PC-9 (cell line): Measurements from ENCODE around the gene UVSSA. TPM values are rescaled to one million over a fixed set of nuclear protein-coding genes. Genes with fewer than 3 reads are reported as not detected.

ENCODE experiments used
- BruUV-seq: library from RNA; stranded (reverse); fragments of 400-500 nt; replicated peaks from 2 replicates; lab custom pipeline; 2021; lab: Mats Ljungman, UMichigan
- CTCF ChIA-PET: fragments of 300-600 bp; sonication (Branson Sonifier 250); formaldehyde crosslinking; loops from one replicate; lab custom pipeline; 2022; ENCODE audit warnings: antibody characterized with exemption; lab: Charles Lee
- POLR2A ChIA-PET: fragments of 300-600 bp; sonication (Branson Sonifier 250); formaldehyde crosslinking; loops from one replicate; lab custom pipeline; 2022; ENCODE audit warnings: antibody characterized with exemption; ENCODE audit not compliant: unreplicated experiment; lab: Charles Lee
- DNase-seq, 2 experiments: peaks; one replicate each; pipeline versions ENCODE4 v3.0.0 to v3.0.0-alpha.2; 2015 to 2022; ENCODE audit warnings: mixed read lengths in 1 of 2
- H2AFZ ChIP-seq: fragments of 200-600 bp; sonication (generic); 2 replicates; pipeline ENCODE4 v1.8.1; 2017; ENCODE audit warnings: antibody characterized with exemption
- H3F3A ChIP-seq: fragments of 200-600 bp; sonication (generic); 2 replicates; pipeline ENCODE4 v1.8.1; 2017; ENCODE audit warnings: antibody characterized with exemption, mild to moderate bottlenecking, low read depth; ENCODE audit not compliant: insufficient read depth
- H3K27ac ChIP-seq: fragments of 200-600 bp; sonication (generic); 2 replicates; pipeline ENCODE4 v1.6.1; 2016; ENCODE audit warnings: mixed run types
- H3K27me3 ChIP-seq: fragments of 200-600 bp; sonication (generic); 2 replicates; pipeline ENCODE4 v1.6.1; 2016; ENCODE audit warnings: low read depth, mixed run types; ENCODE audit not compliant: insufficient read depth
- H3K36me3 ChIP-seq: fragments of 200-600 bp; sonication (generic); 2 replicates; pipeline ENCODE4 v1.6.1; 2016; ENCODE audit warnings: low read depth, mixed run types
- H3K4me1 ChIP-seq: fragments of 200-600 bp; sonication (generic); replicated peaks from 2 replicates; pipeline ENCODE4 v1.6.1; 2016; ENCODE audit warnings: mixed run types; ENCODE audit not compliant: insufficient read depth
- H3K4me2 ChIP-seq: fragments of 200-600 bp; sonication (generic); 2 replicates; pipeline ENCODE4 v1.6.1; 2017; ENCODE audit warnings: mixed run types
- H3K4me3 ChIP-seq: fragments of 200-600 bp; sonication (generic); 2 replicates; pipeline ENCODE4 v1.6.1; 2016; ENCODE audit warnings: mixed run types
- H3K79me2 ChIP-seq: fragments of 200-600 bp; sonication (generic); 2 replicates; pipeline ENCODE4 v1.6.1; 2017; ENCODE audit warnings: low read depth, mixed run types
- H3K9me2 ChIP-seq: fragments of 200-600 bp; sonication (generic); 2 replicates; pipeline ENCODE4 v1.8.1; 2017; ENCODE audit warnings: mild to moderate bottlenecking; ENCODE audit not compliant: insufficient read depth
- H3K9me3 ChIP-seq: fragments of 200-600 bp; sonication (generic); 2 replicates; pipeline ENCODE4 v1.8.1; 2016; ENCODE audit warnings: low read depth; ENCODE audit not compliant: insufficient read depth
- H4K20me1 ChIP-seq: fragments of 200-600 bp; sonication (generic); 2 replicates; pipeline ENCODE4 v1.8.1; 2017; ENCODE audit not compliant: insufficient read depth
- EZH2 ChIP-seq: fragments of 200-600 bp; sonication (generic); IDR thresholded peaks from 2 replicates; pipeline ENCODE4 v1.8.0; 2017; ENCODE audit warnings: antibody characterized with exemption, low read depth
- intact Hi-C: fragments of 100-400 bp; cut with micrococcal nuclease; formaldehyde crosslinking; loops from one replicate; pipeline ENCODE4 v1.10.0; 2022; ENCODE audit not compliant: unreplicated experiment
- total RNA-seq: library from RNA; stranded (reverse); gene quantifications from 2 replicates; pipeline ENCODE4 v1.2.3, GENCODE V29; 2021
- TF ChIP-seq, protein P1 (sequence below): fragments of 200-600 bp; sonication (generic); conservative IDR thresholded peaks from 2 replicates; pipeline ENCODE4 v1.6.1; 2017; ENCODE audit warnings: mixed run types, antibody characterized with exemption, mild to moderate bottlenecking, moderate library complexity

Gene UVSSA
- total RNA-seq, 1 experiment from 2014 or later: 24.3 TPM

GRCh38 chr4:1414831-1415680 lies 68.0 kb downstream of the UVSSA start:
- intact Hi-C loops: no loop called here
- POLR2A ChIA-PET: no interaction called here
- TF ChIP-seq EZH2: no peak
- TF ChIP-seq, protein P1, sequence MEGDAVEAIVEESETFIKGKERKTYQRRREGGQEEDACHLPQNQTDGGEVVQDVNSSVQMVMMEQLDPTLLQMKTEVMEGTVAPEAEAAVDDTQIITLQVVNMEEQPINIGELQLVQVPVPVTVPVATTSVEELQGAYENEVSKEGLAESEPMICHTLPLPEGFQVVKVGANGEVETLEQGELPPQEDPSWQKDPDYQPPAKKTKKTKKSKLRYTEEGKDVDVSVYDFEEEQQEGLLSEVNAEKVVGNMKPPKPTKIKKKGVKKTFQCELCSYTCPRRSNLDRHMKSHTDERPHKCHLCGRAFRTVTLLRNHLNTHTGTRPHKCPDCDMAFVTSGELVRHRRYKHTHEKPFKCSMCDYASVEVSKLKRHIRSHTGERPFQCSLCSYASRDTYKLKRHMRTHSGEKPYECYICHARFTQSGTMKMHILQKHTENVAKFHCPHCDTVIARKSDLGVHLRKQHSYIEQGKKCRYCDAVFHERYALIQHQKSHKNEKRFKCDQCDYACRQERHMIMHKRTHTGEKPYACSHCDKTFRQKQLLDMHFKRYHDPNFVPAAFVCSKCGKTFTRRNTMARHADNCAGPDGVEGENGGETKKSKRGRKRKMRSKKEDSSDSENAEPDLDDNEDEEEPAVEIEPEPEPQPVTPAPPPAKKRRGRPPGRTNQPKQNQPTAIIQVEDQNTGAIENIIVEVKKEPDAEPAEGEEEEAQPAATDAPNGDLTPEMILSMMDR: no peak
- no TSS peak for BruUV-seq
- Histone ChIP-seq H3K27me3 (peaks cover 54% of the 10 kb centered on the region), H2AFZ (no peak overlapping the region), H3K9me3 (no peaks in the 10 kb centered on the region), H3K9me2 (no peaks in the 10 kb centered on the region), H3K27ac (no peak overlapping the region), H4K20me1 (no peaks in the 10 kb centered on the region), H3K79me2 (no peaks in the 10 kb centered on the region), H3K4me3 (no peak overlapping the region), H3F3A (no peaks in the 10 kb centered on the region), H3K36me3 (no peaks in the 10 kb centered on the region), H3K4me1 (no peaks in the 10 kb centered on the region), H3K4me2 (no peak overlapping the region)
- DNase-seq: no peak
- CTCF ChIA-PET: no interaction called here

GRCh38 chr4:1415681-1415981 lies 68.6 kb downstream of the UVSSA start:
- no peaks in the 10 kb centered on the region for H3K9me3 ChIP-seq
- peaks cover 54% of the 10 kb centered on the region for H3K27me3 ChIP-seq
- DNase-seq: no peak
- ChIA-PET POLR2A (no interaction called here), CTCF (no interaction called here)
- H3K79me2 ChIP-seq: no peaks in the 10 kb centered on the region
- no peaks in the 10 kb centered on the region for H4K20me1 ChIP-seq
- H3K4me2 ChIP-seq: no peak overlapping the region
- no TSS peak for BruUV-seq
- H3K27ac ChIP-seq: no peak overlapping the region
- no peak overlapping the region for H2AFZ ChIP-seq
- intact Hi-C loops: no loop called here
- no peaks in the 10 kb centered on the region for H3F3A ChIP-seq
- no peaks in the 10 kb centered on the region for H3K4me1 ChIP-seq
- H3K4me3 ChIP-seq: no peak overlapping the region
- H3K9me2 ChIP-seq: no peaks in the 10 kb centered on the region
- no peak for TF ChIP-seq EZH2
- TF ChIP-seq, protein P1: no peak
- H3K36me3 ChIP-seq: no peaks in the 10 kb centered on the region

GRCh38 chr4:1416051-1416947 lies 69.3 kb downstream of the UVSSA start:
- no peak for TF ChIP-seq EZH2
- TF ChIP-seq, protein P1: no peak
- no peak overlapping the region for H2AFZ ChIP-seq
- intact Hi-C loops: no loop called here
- H3K4me2 ChIP-seq: no peak overlapping the region
- no peaks in the 10 kb centered on the region for H3K36me3 ChIP-seq
- H3K27me3 ChIP-seq: peaks cover 55% of the 10 kb centered on the region
- H3K9me3 ChIP-seq: no peaks in the 10 kb centered on the region
- ChIA-PET CTCF (no interaction called here), POLR2A (no interaction called here)
- no peaks in the 10 kb centered on the region for H3K9me2 ChIP-seq
- no TSS peak for BruUV-seq
- no peaks in the 10 kb centered on the region for H3F3A ChIP-seq
- no peaks in the 10 kb centered on the region for H3K4me1 ChIP-seq
- H3K4me3 ChIP-seq: no peak overlapping the region
- H3K27ac ChIP-seq: no peak overlapping the region
- DNase-seq: no peak
- H3K79me2 ChIP-seq: no peaks in the 10 kb centered on the region
- no peaks in the 10 kb centered on the region for H4K20me1 ChIP-seq
